IMR-90 (cell line): ENCODE data around the gene CNFN. TPM values are rescaled to one million over a fixed set of nuclear protein-coding genes. Genes with fewer than 3 reads are reported as not detected.

Experiments
- ATAC-seq: fragments of 200-7000 bp; cut with Tn5 transposase; 2 replicates; pipeline ENCODE4 v1.9.1; 2020; ENCODE audit warnings: low read depth, mild to moderate bottlenecking, moderate library complexity
- BruUV-seq: library from RNA; stranded (reverse); fragments of 400-500 nt; replicated peaks from 2 replicates; lab custom pipeline; 2021; lab: Mats Ljungman, UMichigan
- CTCF ChIA-PET: fragments of 300-600 bp; formaldehyde crosslinking; extraction: SDS; loops from one replicate; lab custom pipeline; 2021; ENCODE audit warnings: antibody characterized with exemption; lab: Yijun Ruan, JAX
- POLR2A ChIA-PET: fragments of 300-600 bp; sonication (Branson Sonifier 250); formaldehyde crosslinking; loops from one replicate; lab custom pipeline; 2022; ENCODE audit warnings: antibody characterized with exemption; ENCODE audit not compliant: unreplicated experiment; lab: Charles Lee
- DNase-seq: peaks from one replicate; pipeline ENCODE4 v3.0.0; 2013
- H2AFZ ChIP-seq: replicated peaks from 2 replicates; pipeline ENCODE3; 2013; ENCODE audit warnings: low read length, mild to moderate bottlenecking; ENCODE audit not compliant: poor library complexity
- H2AK5ac ChIP-seq: 2 replicates; pipeline ENCODE4 v1.6.1; 2013; ENCODE audit warnings: low read depth, low read length, inconsistent platforms
- H2AK9ac ChIP-seq: replicated peaks from 2 replicates; pipeline ENCODE3; 2013; ENCODE audit warnings: mild to moderate bottlenecking, low read depth, low read length, moderate library complexity; ENCODE audit not compliant: poor library complexity
- H2BK120ac ChIP-seq: 2 replicates; pipeline ENCODE4 v1.6.1; 2013; ENCODE audit warnings: low read depth, low read length, inconsistent platforms
- H2BK15ac ChIP-seq: 3 replicates; pipeline ENCODE4 v1.6.1; 2013; ENCODE audit warnings: low read depth, low read length, inconsistent platforms
- H2BK20ac ChIP-seq: 2 replicates; pipeline ENCODE4 v1.6.1; 2013; ENCODE audit warnings: low read depth, mild to moderate bottlenecking, inconsistent platforms, low read length, moderate library complexity
- H2BK5ac ChIP-seq: 2 replicates; pipeline ENCODE4 v1.6.1; 2013; ENCODE audit warnings: mild to moderate bottlenecking, low read depth, low read length, inconsistent platforms; ENCODE audit not compliant: poor library complexity, severe bottlenecking
- H3K14ac ChIP-seq: replicated peaks from 2 replicates; pipeline ENCODE4 v1.6.1; 2013; ENCODE audit warnings: low read depth, low read length, inconsistent platforms
- H3K18ac ChIP-seq: 2 replicates; pipeline ENCODE4 v1.6.1; 2013; ENCODE audit warnings: low read depth, low read length, control low read depth
- H3K23ac ChIP-seq: 2 replicates; pipeline ENCODE4 v1.6.1; 2013; ENCODE audit warnings: low read depth, low read length, inconsistent platforms
- H3K27ac ChIP-seq: 2 replicates; pipeline ENCODE4 v1.5.1; 2013; ENCODE audit warnings: mild to moderate bottlenecking, control low read depth, low read length; ENCODE audit not compliant: insufficient read depth
- H3K27me3 ChIP-seq: 2 replicates; pipeline ENCODE4 v1.6.1; 2013; ENCODE audit warnings: low read length; ENCODE audit not compliant: control insufficient read depth, insufficient read depth
- H3K36me3 ChIP-seq: 2 replicates; pipeline ENCODE4 v1.6.1; 2013; ENCODE audit warnings: low read length, mixed read lengths; ENCODE audit not compliant: control insufficient read depth, insufficient read depth
- H3K4ac ChIP-seq: 2 replicates; pipeline ENCODE4 v1.6.1; 2013; ENCODE audit warnings: low read depth, low read length, inconsistent platforms
- H3K4me1 ChIP-seq: 2 replicates; pipeline ENCODE4 v1.6.1; 2013; ENCODE audit warnings: low read length, mixed read lengths; ENCODE audit not compliant: control insufficient read depth, insufficient read depth
- H3K4me2 ChIP-seq: 2 replicates; pipeline ENCODE4 v1.6.1; 2013; ENCODE audit warnings: low read depth, mild to moderate bottlenecking, control low read depth, low read length, moderate library complexity
- H3K4me3 ChIP-seq: 2 replicates; pipeline ENCODE4 v1.5.1; 2013; ENCODE audit warnings: low read depth, mild to moderate bottlenecking, control low read depth, low read length, moderate library complexity; ENCODE audit not compliant: insufficient read depth
- H3K56ac ChIP-seq: 2 replicates; pipeline ENCODE4 v1.6.1; 2013; ENCODE audit warnings: low read length, inconsistent platforms; ENCODE audit not compliant: insufficient read depth; ENCODE audit errors: extremely low read depth
- H3K79me1 ChIP-seq, 2 experiments: 2 replicates each; pipeline ENCODE4 v1.6.1; 2013; ENCODE audit warnings: low read length in 2 of 2, inconsistent platforms in 1 of 2, low read depth in 1 of 2
- H3K9ac ChIP-seq: 2 replicates; pipeline ENCODE4 v1.6.1; 2013; ENCODE audit warnings: low read depth, low read length, control low read depth
- H3K9me1 ChIP-seq: 2 replicates; pipeline ENCODE4 v1.6.1; 2013; ENCODE audit warnings: low read length, inconsistent platforms; ENCODE audit not compliant: insufficient read depth
- H3K9me3 ChIP-seq: 2 replicates; pipeline ENCODE4 v1.6.1; 2013; ENCODE audit warnings: low read length; ENCODE audit not compliant: control insufficient read depth, insufficient read depth
- H4K20me1 ChIP-seq: 2 replicates; pipeline ENCODE4 v1.6.1; 2013; ENCODE audit warnings: low read length, inconsistent platforms; ENCODE audit not compliant: insufficient read depth
- H4K5ac ChIP-seq: 2 replicates; pipeline ENCODE4 v1.6.1; 2013; ENCODE audit warnings: mild to moderate bottlenecking, low read depth, low read length, control low read depth
- H4K8ac ChIP-seq, 2 experiments: 2 replicates each; pipeline ENCODE4 v1.6.1; 2013; ENCODE audit warnings: low read depth in 2 of 2, low read length in 2 of 2, control low read depth in 1 of 2, inconsistent platforms in 1 of 2
- H4K91ac ChIP-seq: 2 replicates; pipeline ENCODE4 v1.6.1; 2013; ENCODE audit warnings: low read depth, low read length, inconsistent platforms; ENCODE audit not compliant: insufficient read depth
- CEBPB ChIP-seq: IDR thresholded peaks from 2 replicates; pipeline ENCODE4 v1.6.1; 2012; ENCODE audit warnings: low read depth, low read length, improper control_type of control experiment
- CHD1 ChIP-seq: IDR thresholded peaks from 2 replicates; pipeline ENCODE4 v1.6.1; 2012; ENCODE audit warnings: low read depth, low read length, improper control_type of control experiment
- CTCF ChIP-seq: conservative IDR thresholded peaks from 2 replicates; pipeline ENCODE4 v1.5.1; 2012; ENCODE audit warnings: mild to moderate bottlenecking, low read depth, low read length, improper control_type of control experiment
- MAZ ChIP-seq: IDR thresholded peaks from 2 replicates; pipeline ENCODE4 v1.6.1; 2012; ENCODE audit warnings: low read depth, mild to moderate bottlenecking, low read length, improper control_type of control experiment, moderate library complexity, borderline replicate concordance
- NFE2L2 ChIP-seq: fragments of 150-350 bp; IDR thresholded peaks from 2 replicates; pipeline ENCODE4 v1.6.1; 2016; ENCODE audit warnings: low read depth, mild to moderate bottlenecking, low read length
- POLR2A ChIP-seq: IDR thresholded peaks from 2 replicates; pipeline ENCODE4 v1.6.1; 2012; ENCODE audit warnings: mild to moderate bottlenecking, low read depth, low read length
- RAD21 ChIP-seq: IDR thresholded peaks from 2 replicates; pipeline ENCODE4 v1.6.1; 2012; ENCODE audit warnings: low read length, improper control_type of control experiment
- RCOR1 ChIP-seq: IDR thresholded peaks from 2 replicates; pipeline ENCODE4 v1.6.1; 2012; ENCODE audit warnings: mild to moderate bottlenecking, low read length, improper control_type of control experiment; ENCODE audit not compliant: insufficient replicate concordance
- SMC3 ChIP-seq: fragments of 150-350 bp; IDR thresholded peaks from 2 replicates; pipeline ENCODE4 v1.6.1; 2016; ENCODE audit warnings: low read depth, mild to moderate bottlenecking, antibody characterized with exemption, low read length, moderate library complexity
- WGBS, 2 experiments: methylation state at CpG; one replicate each; pipeline versions ENCODE4 v1.1.5 to v1.1.7; 2013; ENCODE audit warnings: missing lambda C conversion rate in 2 of 2; ENCODE audit not compliant: insufficient read length in 1 of 2; ENCODE audit errors: extremely low coverage in 2 of 2; 5-methylcytosine and 5-hydroxymethylcytosine counted together
- dilution Hi-C: fragments of 300-500 bp; cut with HindIII; formaldehyde crosslinking; loops from one replicate; pipeline ENCODE4 v1.14.3; 2018; ENCODE audit warnings: low sequenced_read_pairs; ENCODE audit not compliant: unreplicated experiment
- in situ Hi-C: fragments of 300-500 bp; cut with MboI; formaldehyde crosslinking; loops from 3 replicates; pipeline ENCODE4 v1.14.3; 2019; ENCODE audit warnings: low sequenced_read_pairs, inconsistent platforms, mixed read lengths
- intact Hi-C: fragments of 100-400 bp; cut with micrococcal nuclease; formaldehyde crosslinking; loops from 2 replicates; pipeline ENCODE4 v1.10.0; 2022
- polyA plus RNA-seq, 3 experiments: library from polyadenylated mRNA; depleted of rRNA; stranded (reverse); fragments of >200 nt; gene quantifications; 2 replicates each; pipeline ENCODE4 v1.2.3, GENCODE V29; 2012; ENCODE audit warnings: low replicate concordance in 1 of 3
- total RNA-seq: library from RNA; depleted of rRNA; stranded (reverse); fragments of >200 nt; gene quantifications from 2 replicates; pipeline ENCODE4 v1.2.3, GENCODE V29; 2012

CNFN gene
- total and polyA plus RNA-seq, 2 of the 4 experiments (the other 2 are of a cell fraction): 1.2 TPM; not detected in 1

GRCh38 chr19:42362342-42362741, 27.8 kb downstream of the CNFN start:
- Histone ChIP-seq H2BK20ac (no peak overlapping the region), H3K9me3 (peaks cover 2% of the 10 kb centered on the region; the same call in 1 of the 2 replicates), H2BK15ac (no peak overlapping the region), H3K56ac (no peak overlapping the region), H3K23ac (no peak overlapping the region), H2AK9ac (no peak overlapping the region), H4K5ac (no peak overlapping the region), H4K91ac (no peak overlapping the region), H2BK5ac (no peak overlapping the region), H3K4me2 (no peak overlapping the region), H3K79me1 (no peaks in the 10 kb centered on the region), H3K4ac (no peak overlapping the region), H3K36me3 (peaks cover 27% of the 10 kb centered on the region), H2AFZ (no peak overlapping the region), H4K8ac (no peak overlapping the region), H4K20me1 (no peaks in the 10 kb centered on the region), H2AK5ac (no peak overlapping the region), H3K9me1 (peaks cover 3% of the 10 kb centered on the region; the same call in 1 of the 2 replicates), H2BK120ac (no peak overlapping the region), H3K4me3 (no peak overlapping the region), H3K9ac (no peak overlapping the region), H3K14ac (no peak overlapping the region), H3K27me3 (no peaks in the 10 kb centered on the region), H3K18ac (no peak overlapping the region), H3K4me1 (no peaks in the 10 kb centered on the region; the same call in 1 of the 2 replicates), H3K27ac (no peak overlapping the region)
- dilution Hi-C loops (no loop called here), in situ Hi-C loops (no loop called here), intact Hi-C loops (no loop called here)
- WGBS, 2 experiments: 96% methylated on average over 14 of the region's 14 CpGs; no CpG with 5 or more reads in 1 of the 2 experiments
- ATAC-seq (no peak), DNase-seq (no peak)
- CTCF ChIA-PET: no interaction called here
- BruUV-seq: TSS peak; percentile 50
- POLR2A ChIA-PET: no interaction called here
- TF ChIP-seq CTCF (no peak), CHD1 (no peak), POLR2A (no peak), MAZ (no peak), SMC3 (no peak), RAD21 (no peak), NFE2L2 (no peak), RCOR1 (no peak), CEBPB (no peak)
